H1 (cell line): Measurements from ENCODE around the gene NDUFA5. TPM values are rescaled to one million over a fixed set of nuclear protein-coding genes. Genes with fewer than 3 reads are reported as not detected.

Source experiments
- CTCF ChIA-PET: fragments of 300-600 bp; sonication (Branson Sonifier 250); formaldehyde crosslinking; loops from one replicate; lab custom pipeline; 2021; ENCODE audit not compliant: partially characterized antibody; lab: Charles Lee
- POLR2A ChIA-PET: fragments of 300-600 bp; sonication (Branson Sonifier 250); formaldehyde crosslinking; loops from one replicate; lab custom pipeline; 2021; ENCODE audit warnings: inconsistent platforms; ENCODE audit not compliant: partially characterized antibody; lab: Charles Lee
- DNase-seq, 2 experiments: peaks; one replicate each; pipeline versions ENCODE4 v3.0.0 to v3.0.0-alpha.2; 2010 to 2022; ENCODE audit warnings: low spot score in 2 of 2, low read depth in 1 of 2, mixed read lengths in 1 of 2
- FAIRE-seq: peaks from 2 replicates; lab custom pipeline; 2011; peaks lifted over from hg19 to GRCh38; lab: Jason Lieb, UNC
- H2AFZ ChIP-seq: 2 replicates; pipeline ENCODE4 v1.8.1; 2012; ENCODE audit warnings: low read length, inconsistent platforms
- H2AK5ac ChIP-seq: 2 replicates; pipeline ENCODE4 v1.6.1; 2013; ENCODE audit warnings: low read depth, low read length
- H2BK120ac ChIP-seq: replicated peaks from 2 replicates; pipeline ENCODE3; 2013; ENCODE audit warnings: low read depth, low read length, inconsistent platforms
- H2BK12ac ChIP-seq: 2 replicates; pipeline ENCODE4 v1.6.1; 2013; ENCODE audit warnings: low read depth, low read length
- H2BK15ac ChIP-seq: 2 replicates; pipeline ENCODE4 v1.6.1; 2013; ENCODE audit warnings: low read length
- H2BK20ac ChIP-seq: 2 replicates; pipeline ENCODE4 v1.6.1; 2013; ENCODE audit warnings: low read length
- H2BK5ac ChIP-seq: 2 replicates; pipeline ENCODE4 v1.6.1; 2013; ENCODE audit warnings: low read depth, low read length
- H3K14ac ChIP-seq: 2 replicates; pipeline ENCODE4 v1.6.1; 2013; ENCODE audit warnings: inconsistent platforms; ENCODE audit not compliant: insufficient read length
- H3K18ac ChIP-seq: 2 replicates; pipeline ENCODE4 v1.6.1; 2013; ENCODE audit warnings: low read length; ENCODE audit errors: extremely low read depth
- H3K23ac ChIP-seq: 2 replicates; pipeline ENCODE4 v1.6.1; 2013; ENCODE audit warnings: inconsistent platforms; ENCODE audit not compliant: insufficient read length
- H3K23me2 ChIP-seq: 2 replicates; pipeline ENCODE4 v1.6.1; 2013; ENCODE audit warnings: low read depth, low read length
- H3K27ac ChIP-seq: 2 replicates; pipeline ENCODE4 v1.6.1; 2011; ENCODE audit warnings: low read depth, low read length, inconsistent platforms
- H3K27me3 ChIP-seq, 4 experiments: replicated peaks in 1 of 4; 1 replicate in 1 of 4; 2 replicates in 3 of 4; pipeline versions ENCODE4 v1.6.1 to v1.8.1; 2011 to 2013; ENCODE audit warnings: low read length in 3 of 4, mild to moderate bottlenecking in 3 of 4, inconsistent platforms in 2 of 4, mixed read lengths in 2 of 4, moderate library complexity in 1 of 4; ENCODE audit not compliant: control insufficient read depth in 3 of 4, insufficient read depth in 3 of 4; ENCODE audit errors: extremely low read depth in 1 of 4
- H3K36me3 ChIP-seq, 4 experiments: 2 replicates each; pipeline versions ENCODE4 v1.6.1 to v1.8.1; 2011 to 2013; ENCODE audit warnings: mild to moderate bottlenecking in 4 of 4, low read length in 3 of 4, moderate library complexity in 2 of 4, control low read depth in 1 of 4, inconsistent platforms in 1 of 4; ENCODE audit not compliant: insufficient read depth in 4 of 4, control insufficient read depth in 2 of 4
- H3K4ac ChIP-seq: replicated peaks from 2 replicates; pipeline ENCODE3; 2013; ENCODE audit warnings: low read length, low read depth, mixed read lengths, inconsistent platforms; ENCODE audit not compliant: insufficient read length
- H3K4me1 ChIP-seq, 4 experiments: replicated peaks in 1 of 4; 1 replicate in 1 of 4; 2 replicates in 3 of 4; pipeline versions ENCODE4 v1.6.1 to v1.8.1; 2011 to 2013; ENCODE audit warnings: low read length in 3 of 4, inconsistent platforms in 2 of 4, mixed read lengths in 1 of 4; ENCODE audit not compliant: insufficient read depth in 4 of 4, control insufficient read depth in 3 of 4
- H3K4me2 ChIP-seq, 2 experiments: 2 replicates each; pipeline versions ENCODE4 v1.6.1 to v1.8.1; 2011 to 2013; ENCODE audit warnings: low read depth in 2 of 2, low read length in 2 of 2, control low read depth in 1 of 2, inconsistent platforms in 1 of 2, mild to moderate bottlenecking in 1 of 2; ENCODE audit not compliant: insufficient read depth in 1 of 2
- H3K4me3 ChIP-seq, 4 experiments: fragments of 200-600, 300-600 bp in 1 of 4; sonication (generic), shearing (Covaris generic), sonication (Bioruptor Twin) in 1 of 4; 2 replicates each; pipeline versions ENCODE4 v1.5.1 to v1.8.1; 2011 to 2016; ENCODE audit warnings: low read length in 4 of 4, low read depth in 3 of 4, control low read depth in 2 of 4, inconsistent platforms in 2 of 4, mild to moderate bottlenecking in 2 of 4, mixed read lengths in 1 of 4, moderate library complexity in 1 of 4; ENCODE audit not compliant: insufficient read depth in 2 of 4; ENCODE audit errors: extremely low read depth in 1 of 4
- H3K56ac ChIP-seq: replicated peaks from 2 replicates; pipeline ENCODE3; 2013; ENCODE audit warnings: low read depth, mild to moderate bottlenecking, mixed read lengths, low read length, inconsistent platforms; ENCODE audit not compliant: insufficient read length
- H3K79me1 ChIP-seq: 2 replicates; pipeline ENCODE4 v1.6.1; 2013; ENCODE audit warnings: low read depth, low read length, control low read depth
- H3K79me2 ChIP-seq, 2 experiments: 2 replicates each; pipeline versions ENCODE4 v1.6.1 to v1.8.1; 2012 to 2013; ENCODE audit warnings: low read length in 2 of 2, mild to moderate bottlenecking in 2 of 2, inconsistent platforms in 1 of 2; ENCODE audit not compliant: insufficient read depth in 2 of 2, control insufficient read depth in 1 of 2
- H3K9ac ChIP-seq, 4 experiments: replicated peaks in 1 of 4; 1 replicate in 1 of 4; 2 replicates in 3 of 4; pipeline versions ENCODE4 v1.6.1 to v1.8.1; 2011 to 2013; ENCODE audit warnings: low read depth in 3 of 4, low read length in 3 of 4, control low read depth in 2 of 4, mild to moderate bottlenecking in 2 of 4, moderate library complexity in 2 of 4, inconsistent platforms in 1 of 4; ENCODE audit errors: extremely low read depth in 1 of 4
- H3K9me3 ChIP-seq, 2 experiments: 2 replicates each; pipeline versions ENCODE4 v1.6.1 to v1.8.1; 2012 to 2013; ENCODE audit warnings: mild to moderate bottlenecking in 2 of 2, moderate library complexity in 2 of 2, control low read depth in 1 of 2, inconsistent platforms in 1 of 2, low read depth in 1 of 2, low read length in 1 of 2, mixed read lengths in 1 of 2; ENCODE audit not compliant: insufficient read depth in 2 of 2
- H4K20me1 ChIP-seq, 2 experiments: replicated peaks in 1 of 2; 2 replicates each; pipeline versions ENCODE3 to v1.8.1; 2011 to 2013; ENCODE audit warnings: inconsistent platforms in 2 of 2, low read length in 2 of 2, mild to moderate bottlenecking in 1 of 2; ENCODE audit not compliant: insufficient read depth in 2 of 2, control insufficient read depth in 1 of 2
- H4K5ac ChIP-seq: 2 replicates; pipeline ENCODE4 v1.6.1; 2013; ENCODE audit warnings: low read length, low read depth, mixed read lengths, inconsistent platforms; ENCODE audit not compliant: insufficient read length
- H4K8ac ChIP-seq: 2 replicates; pipeline ENCODE4 v1.8.0; 2013; ENCODE audit warnings: mild to moderate bottlenecking, moderate library complexity, low read length, inconsistent platforms; ENCODE audit not compliant: insufficient read depth; ENCODE audit errors: extremely low read depth
- H4K91ac ChIP-seq: replicated peaks from 2 replicates; pipeline ENCODE3; 2013; ENCODE audit warnings: low read length, mixed read lengths, inconsistent platforms; ENCODE audit not compliant: insufficient read length
- GTF2F1 ChIP-seq: IDR thresholded peaks from 2 replicates; pipeline ENCODE4 v1.6.1; 2012; ENCODE audit warnings: low read depth, low read length, improper control_type of control experiment, borderline replicate concordance
- HDAC2 ChIP-seq, 2 experiments: fragments of 300-600 bp in 1 of 2; sonication (generic) in 1 of 2; IDR thresholded peaks; 2 replicates each; pipeline ENCODE4 v1.6.1; 2011 to 2012; ENCODE audit warnings: low read depth in 2 of 2, low read length in 2 of 2, mild to moderate bottlenecking in 2 of 2, moderate library complexity in 2 of 2, borderline replicate concordance in 1 of 2, inconsistent platforms in 1 of 2
- polyA plus RNA-seq, 7 experiments: library from polyadenylated mRNA; depleted of rRNA in 3 of 7; stranded (reverse) in 5 of 7; unstranded in 2 of 7; fragments of >200 nt in 5 of 7; fragments of 200-250 nt in 2 of 7; gene quantifications; 1 replicate in 5 of 7; 2 replicates in 1 of 7; 4 replicates in 1 of 7; pipeline versions ENCODE4 v1.2.1 to v1.2.3, GENCODE V29; 2011 to 2013; ENCODE audit warnings: missing spikeins in 2 of 7, mixed read lengths in 2 of 7
- total RNA-seq: library from RNA; stranded (reverse); fragmentation: NEBNext Ultra II Directional; extraction: Animal tissue kit (Norgen Biotek cat#: 25700); gene quantifications from 2 replicates; pipeline ENCODE4 v1.2.1, GENCODE V29; 2021
- TF ChIP-seq, protein P1 (sequence below): IDR thresholded peaks from 2 replicates; pipeline ENCODE4 v1.6.1; 2012; ENCODE audit warnings: low read length, inconsistent platforms

NDUFA5 gene
- total and polyA plus RNA-seq, 2 of the 8 experiments (the other 6 are each of a cell fraction or from before 2014, with no cell fraction given), result 7.6 to 76.3 TPM

DNA sequence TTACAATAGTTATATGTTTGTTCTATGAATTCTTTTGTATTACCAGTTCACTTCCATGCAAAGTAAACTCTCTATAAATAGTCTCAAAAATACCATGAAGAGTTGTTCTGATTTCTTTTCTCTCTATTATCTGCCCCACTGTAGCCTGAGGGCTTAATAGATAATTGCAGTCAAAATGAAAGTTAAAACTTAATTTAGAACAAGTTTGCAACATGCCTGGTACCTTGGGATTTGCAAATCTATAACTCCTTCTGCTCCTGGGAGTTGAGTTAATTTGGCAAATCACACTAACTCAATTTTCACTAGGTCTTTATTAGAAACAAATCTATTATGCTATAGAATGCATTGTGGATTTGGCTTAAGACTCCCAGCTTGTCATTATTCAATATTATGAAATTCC, 21.8 kb upstream of the NDUFA5 start:
- Histone ChIP-seq H3K4ac (no peak overlapping the region), H4K20me1 (no peaks in the 10 kb centered on the region), H4K5ac (no peak overlapping the region), H2BK120ac (no peak overlapping the region), H2BK15ac (no peak overlapping the region), H3K9me3 (no peaks in the 10 kb centered on the region), H2BK20ac (no peak overlapping the region), H3K27ac (no peak overlapping the region), H2AFZ (no peak overlapping the region), H3K4me1 (peaks cover 0 to 3% (median under 1%) of the 10 kb centered on the region in 4 experiments; a peak in 4 of 7 replicates), H3K79me1 (no peaks in the 10 kb centered on the region), H3K36me3 (no peaks in the 10 kb centered on the region), H3K79me2 (no peaks in the 10 kb centered on the region), H3K56ac (no peak overlapping the region), H4K91ac (no peak overlapping the region), H3K23ac (no peak overlapping the region), H3K9ac (no peak overlapping the region), H4K8ac (no peak overlapping the region), H3K18ac (no peak overlapping the region), H3K27me3 (no peaks in the 10 kb centered on the region), H2BK5ac (no peak overlapping the region), H3K23me2 (no peaks in the 10 kb centered on the region), H2BK12ac (no peak overlapping the region), H2AK5ac (no peak overlapping the region), H3K14ac (no peak overlapping the region), H3K4me2 (no peak overlapping the region), H3K4me3 (no peak overlapping the region)
- POLR2A ChIA-PET, result no interaction called here
- no peak for DNase-seq
- CTCF ChIA-PET, result interaction anchor here (3.9 kb wide), 1 partner anchor 58 kb away, joined by 16 read pairs; no protein-coding TSS in a partner anchor
- no peak for FAIRE-seq
- TF ChIP-seq HDAC2 (IDR thresholded peaks at IDR 0.05; ENCODE audit: borderline replicate concordance in 1 of 2, low read depth in 2 of 2, low read length in 2 of 2) (no peak), GTF2F1 (no peak)
- TF ChIP-seq, protein P1, sequence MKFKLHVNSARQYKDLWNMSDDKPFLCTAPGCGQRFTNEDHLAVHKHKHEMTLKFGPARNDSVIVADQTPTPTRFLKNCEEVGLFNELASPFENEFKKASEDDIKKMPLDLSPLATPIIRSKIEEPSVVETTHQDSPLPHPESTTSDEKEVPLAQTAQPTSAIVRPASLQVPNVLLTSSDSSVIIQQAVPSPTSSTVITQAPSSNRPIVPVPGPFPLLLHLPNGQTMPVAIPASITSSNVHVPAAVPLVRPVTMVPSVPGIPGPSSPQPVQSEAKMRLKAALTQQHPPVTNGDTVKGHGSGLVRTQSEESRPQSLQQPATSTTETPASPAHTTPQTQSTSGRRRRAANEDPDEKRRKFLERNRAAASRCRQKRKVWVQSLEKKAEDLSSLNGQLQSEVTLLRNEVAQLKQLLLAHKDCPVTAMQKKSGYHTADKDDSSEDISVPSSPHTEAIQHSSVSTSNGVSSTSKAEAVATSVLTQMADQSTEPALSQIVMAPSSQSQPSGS, result no peak
